Endothelial cell (in vitro differentiated cells): Measurements from ENCODE around the gene RUFY3. TPM values are rescaled to one million over a fixed set of nuclear protein-coding genes. Genes with fewer than 3 reads are reported as not detected.
"Not testable (repeated sequence)": the region's sequence is repeated elsewhere in the genome, so short reads cannot be mapped to it uniquely, and the experiment has no call there.

Source experiments
- DNase-seq: peaks from one replicate; pipeline ENCODE4 v3.0.0; 2021; ENCODE audit warnings: low spot score
- H3K27ac Mint-ChIP-seq: one replicate; pipeline ENCODE4 v1.8.0; 2021; ENCODE audit warnings: mixed read lengths, inconsistent platforms; ENCODE audit not compliant: unreplicated experiment
- H3K27me3 Mint-ChIP-seq: one replicate; pipeline ENCODE4 v1.8.0; 2021; ENCODE audit warnings: mild to moderate bottlenecking, moderate library complexity, mixed read lengths, inconsistent platforms; ENCODE audit not compliant: unreplicated experiment
- H3K36me3 Mint-ChIP-seq: one replicate; pipeline ENCODE4 v1.8.0; 2021; ENCODE audit warnings: mild to moderate bottlenecking, low read depth, mixed read lengths, inconsistent platforms; ENCODE audit not compliant: unreplicated experiment
- H3K4me1 Mint-ChIP-seq: one replicate; pipeline ENCODE4 v1.8.0; 2021; ENCODE audit warnings: mild to moderate bottlenecking, mixed read lengths, inconsistent platforms; ENCODE audit not compliant: unreplicated experiment
- H3K4me3 Mint-ChIP-seq: one replicate; pipeline ENCODE4 v1.8.0; 2021; ENCODE audit warnings: mild to moderate bottlenecking, mixed read lengths, inconsistent platforms; ENCODE audit not compliant: unreplicated experiment
- H3K9me3 Mint-ChIP-seq: one replicate; pipeline ENCODE4 v1.8.0; 2021; ENCODE audit warnings: mixed read lengths, inconsistent platforms; ENCODE audit not compliant: unreplicated experiment
- CTCF ChIP-seq: fragments of 200-600 bp; sonication (generic); IDR thresholded peaks from one replicate; pipeline ENCODE4 v1.5.0; 2021; ENCODE audit warnings: antibody characterized with exemption; ENCODE audit not compliant: unreplicated experiment
- total RNA-seq: library from RNA; stranded (reverse); fragmentation: NEBNext Ultra II Directional; extraction: Animal tissue kit (Norgen Biotek cat#: 25700); gene quantifications from one replicate; pipeline ENCODE4 v1.2.1, GENCODE V29; 2021; ENCODE audit not compliant: unreplicated experiment

Gene RUFY3
- total RNA-seq, 1 donor from 2014 or later: 72.6 TPM

- no peak for TF ChIP-seq CTCF
- H3K27ac Mint-ChIP-seq: no peak overlapping the region
- H3K4me3 Mint-ChIP-seq: no peak overlapping the region
- DNase-seq: no peak
- peaks cover 12% of the 10 kb centered on the region for H3K4me1 Mint-ChIP-seq
- no peaks in the 10 kb centered on the region for H3K36me3 Mint-ChIP-seq
- no peaks in the 10 kb centered on the region for H3K9me3 Mint-ChIP-seq
- H3K27me3 Mint-ChIP-seq: peaks cover 2% of the 10 kb centered on the region
Observed at GRCh38 chr4:70680934-70681333, 40.8 kb upstream of the RUFY3 start.

- peaks cover 2% of the 10 kb centered on the region for H3K27me3 Mint-ChIP-seq
- no peaks in the 10 kb centered on the region for H3K9me3 Mint-ChIP-seq
- peaks cover 8% of the 10 kb centered on the region for H3K4me1 Mint-ChIP-seq
- no peaks in the 10 kb centered on the region for H3K36me3 Mint-ChIP-seq
- TF ChIP-seq CTCF: no peak
- H3K4me3 Mint-ChIP-seq: no peak overlapping the region
- DNase-seq: no peak
- no peak overlapping the region for H3K27ac Mint-ChIP-seq
Observed at GRCh38 chr4:70681704-70682103, 40.1 kb upstream of the RUFY3 start.

- H3K27me3 Mint-ChIP-seq, H3K27ac Mint-ChIP-seq, H3K4me1 Mint-ChIP-seq, H3K9me3 Mint-ChIP-seq, H3K36me3 Mint-ChIP-seq, H3K4me3 Mint-ChIP-seq, DNase-seq: not testable (repeated sequence)
Observed at GRCh38 chr4:70682142-70682541, 39.6 kb upstream of the RUFY3 start.

- Mint-ChIP-seq H3K27me3 (peaks cover 12% of the 10 kb centered on the region), H3K9me3 (no peaks in the 10 kb centered on the region), H3K27ac (peak overlapping the region; percentile 97), H3K4me1 (peaks cover 24% of the 10 kb centered on the region), H3K36me3 (no peaks in the 10 kb centered on the region), H3K4me3 (peak overlapping the region; percentile 99)
- no peak for TF ChIP-seq CTCF
- DNase-seq: no peak
Observed at GRCh38 chr4:70687392-70687791, 34.4 kb upstream of the RUFY3 start.

GRCh38 chr4:70687821-70688794 is 33.7 kb upstream of the RUFY3 start, which contains the start of gene UTP3:
UTP3 (plus strand) TSS chr4:70688532; CDS start chr4:70688678, 146 bp downstream.
- DNase-seq: peak; percentile 97
- Mint-ChIP-seq H3K27me3 (peaks cover 12% of the 10 kb centered on the region), H3K9me3 (no peaks in the 10 kb centered on the region), H3K27ac (peak within 1 kb of the TSS; percentile 97), H3K36me3 (no peaks in the 10 kb centered on the region), H3K4me1 (peaks cover 24% of the 10 kb centered on the region), H3K4me3 (peak within 1 kb of the TSS; percentile 99)
- peak; percentile 86 for TF ChIP-seq CTCF
